ENCODE results near the gene CORO2B. TPM values are rescaled to one million over a fixed set of nuclear protein-coding genes. Genes with fewer than 3 reads are reported as not detected.

CORO2B gene
- total RNA-seq, 1 experiment from 2014 or later = 3.8 TPM

- Histone ChIP-seq H3K4me3 (ENCODE audit: low read depth, low read length, poor library complexity, severe bottlenecking) (no peak overlapping the region), H3K4me1 (ENCODE audit: insufficient read depth, low read length, poor library complexity, severe bottlenecking) (no peaks in the 10 kb centered on the region), H3K9me3 (ENCODE audit: low read depth, low read length, poor library complexity, severe bottlenecking) (no peaks in the 10 kb centered on the region), H3K27ac (ENCODE audit: low read depth, low read length, poor library complexity, severe bottlenecking) (no peak overlapping the region), H3K27me3 (replicated peaks; ENCODE audit: insufficient read depth, low read depth, low read length, poor library complexity) (no peaks in the 10 kb centered on the region), H3K36me3 (ENCODE audit: insufficient read depth, low read length, poor library complexity, severe bottlenecking) (no peaks in the 10 kb centered on the region)
- no peak for DNase-seq (ENCODE audit: low spot score)
- intact Hi-C loops (cut with micrococcal nuclease; ENCODE audit: unreplicated experiment) = no loop called here
- POLR2A ChIA-PET (ENCODE audit: low non-redundant PET) = no interaction called here
- BruUV-seq (replicated peaks) = no TSS peak
- CTCF ChIA-PET = no interaction called here
- TF ChIP-seq EZH2 (IDR thresholded peaks at IDR 0.05; ENCODE audit: borderline replicate concordance, low read depth, low read length, poor library complexity, severe bottlenecking) (no peak), CTCF (conservative IDR thresholded peaks at IDR 0.05; ENCODE audit: low read depth, low read length) (no peak)
Observed at GRCh38 chr15:68571582-68571981, 7.2 kb upstream of the CORO2B start.

GRCh38 chr15:68572309-68572708 is 6.5 kb upstream of the CORO2B start:
- intact Hi-C loops (cut with micrococcal nuclease; ENCODE audit: unreplicated experiment) = no loop called here
- DNase-seq (ENCODE audit: low spot score) = no peak
- Histone ChIP-seq H3K9me3 (ENCODE audit: low read depth, low read length, poor library complexity, severe bottlenecking) (no peaks in the 10 kb centered on the region), H3K27me3 (replicated peaks; ENCODE audit: insufficient read depth, low read depth, low read length, poor library complexity) (no peaks in the 10 kb centered on the region), H3K4me1 (ENCODE audit: insufficient read depth, low read length, poor library complexity, severe bottlenecking) (no peaks in the 10 kb centered on the region), H3K4me3 (ENCODE audit: low read depth, low read length, poor library complexity, severe bottlenecking) (no peak overlapping the region), H3K36me3 (ENCODE audit: insufficient read depth, low read length, poor library complexity, severe bottlenecking) (no peaks in the 10 kb centered on the region), H3K27ac (ENCODE audit: low read depth, low read length, poor library complexity, severe bottlenecking) (no peak overlapping the region)
- ChIA-PET CTCF (no interaction called here), POLR2A (ENCODE audit: low non-redundant PET) (no interaction called here)
- no TSS peak for BruUV-seq (replicated peaks)
- TF ChIP-seq CTCF (conservative IDR thresholded peaks at IDR 0.05; ENCODE audit: low read depth, low read length) = no peak
- TF ChIP-seq EZH2 (IDR thresholded peaks at IDR 0.05; ENCODE audit: borderline replicate concordance, low read depth, low read length, poor library complexity, severe bottlenecking) = no peak

GRCh38 chr15:68572921-68573320 is 5.9 kb upstream of the CORO2B start:
- ChIA-PET POLR2A (ENCODE audit: low non-redundant PET) (no interaction called here), CTCF (no interaction called here)
- Histone ChIP-seq H3K36me3 (ENCODE audit: insufficient read depth, low read length, poor library complexity, severe bottlenecking) (no peaks in the 10 kb centered on the region), H3K4me1 (ENCODE audit: insufficient read depth, low read length, poor library complexity, severe bottlenecking) (peaks cover 3% of the 10 kb centered on the region), H3K27ac (ENCODE audit: low read depth, low read length, poor library complexity, severe bottlenecking) (no peak overlapping the region), H3K27me3 (replicated peaks; ENCODE audit: insufficient read depth, low read depth, low read length, poor library complexity) (no peaks in the 10 kb centered on the region), H3K9me3 (ENCODE audit: low read depth, low read length, poor library complexity, severe bottlenecking) (no peaks in the 10 kb centered on the region), H3K4me3 (ENCODE audit: low read depth, low read length, poor library complexity, severe bottlenecking) (no peak overlapping the region)
- no peak for DNase-seq (ENCODE audit: low spot score)
- no peak for TF ChIP-seq EZH2 (IDR thresholded peaks at IDR 0.05; ENCODE audit: borderline replicate concordance, low read depth, low read length, poor library complexity, severe bottlenecking)
- TF ChIP-seq CTCF (conservative IDR thresholded peaks at IDR 0.05; ENCODE audit: low read depth, low read length) = no peak
- intact Hi-C loops (cut with micrococcal nuclease; ENCODE audit: unreplicated experiment) = no loop called here
- BruUV-seq (replicated peaks) = no TSS peak

Data from A673 (cell line).